GM23338 (cell line): ENCODE measurements around the gene STAT3. TPM values are rescaled to one million over a fixed set of nuclear protein-coding genes. Genes with fewer than 3 reads are reported as not detected.

Source experiments
- ATAC-seq: fragments of 200-7000 bp; cut with Tn5 transposase; 3 replicates; pipeline ENCODE4 v1.9.1; 2020
- DNase-seq: peaks from one replicate; pipeline ENCODE4 v3.0.0-alpha.2; 2015; ENCODE audit warnings: low spot score
- H2AFZ ChIP-seq: fragments of 200-600 bp; sonication (generic); 2 replicates; pipeline ENCODE4 v1.8.0; 2016; ENCODE audit warnings: antibody characterized with exemption, mild to moderate bottlenecking, moderate library complexity
- H3F3A ChIP-seq: fragments of 200-600 bp; sonication (generic); replicated peaks from 2 replicates; pipeline ENCODE4 v1.8.0; 2017; ENCODE audit warnings: antibody characterized with exemption, mixed run types, low read depth
- H3K27ac ChIP-seq: fragments of 200-600 bp; sonication (generic); 2 replicates; pipeline ENCODE4 v1.6.1; 2016; ENCODE audit warnings: low read depth
- H3K27me3 ChIP-seq: fragments of 200-600 bp; sonication (generic); 2 replicates; pipeline ENCODE4 v1.8.0; 2016; ENCODE audit warnings: mild to moderate bottlenecking, mixed run types, moderate library complexity; ENCODE audit not compliant: insufficient read depth
- H3K36me3 ChIP-seq: fragments of 200-600 bp; sonication (generic); 2 replicates; pipeline ENCODE4 v1.8.0; 2016; ENCODE audit warnings: mild to moderate bottlenecking; ENCODE audit not compliant: insufficient read depth
- H3K4me1 ChIP-seq: fragments of 200-600 bp; sonication (generic); 2 replicates; pipeline ENCODE4 v1.8.0; 2016; ENCODE audit warnings: mild to moderate bottlenecking, moderate library complexity; ENCODE audit not compliant: insufficient read depth
- H3K4me2 ChIP-seq: fragments of 200-600 bp; sonication (generic); 2 replicates; pipeline ENCODE4 v1.7.1; 2017; ENCODE audit warnings: mixed run types
- H3K4me3 ChIP-seq: fragments of 200-600 bp; sonication (generic); 2 replicates; pipeline ENCODE4 v1.6.1; 2016; ENCODE audit warnings: mixed run types
- H3K79me2 ChIP-seq: fragments of 200-600 bp; sonication (generic); replicated peaks from 2 replicates; pipeline ENCODE4 v1.8.0; 2017; ENCODE audit warnings: mild to moderate bottlenecking; ENCODE audit not compliant: insufficient read depth
- H3K9me2 ChIP-seq: fragments of 200-600 bp; sonication (generic); 2 replicates; pipeline ENCODE4 v1.8.0; 2017; ENCODE audit not compliant: insufficient read depth
- H4K20me1 ChIP-seq: fragments of 200-600 bp; sonication (generic); replicated peaks from 2 replicates; pipeline ENCODE4 v1.8.0; 2017; ENCODE audit warnings: mild to moderate bottlenecking; ENCODE audit not compliant: insufficient read depth
- H3K27ac Mint-ChIP-seq: 2 replicates; pipeline ENCODE4 v1.8.0; 2020; ENCODE audit warnings: inconsistent platforms, mild to moderate bottlenecking, moderate library complexity, mixed read lengths
- H3K27me3 Mint-ChIP-seq: 3 replicates; pipeline ENCODE4 v1.8.0; 2022; ENCODE audit warnings: low read depth, mild to moderate bottlenecking, moderate library complexity, mixed read lengths, inconsistent platforms; ENCODE audit not compliant: insufficient read depth, poor library complexity
- H3K36me3 Mint-ChIP-seq: 3 replicates; pipeline ENCODE4 v1.8.0; 2021; ENCODE audit warnings: low read depth, mild to moderate bottlenecking, inconsistent platforms, moderate library complexity, mixed read lengths
- H3K4me1 Mint-ChIP-seq: 3 replicates; pipeline ENCODE4 v1.8.0; 2020; ENCODE audit warnings: mild to moderate bottlenecking, inconsistent platforms, mixed read lengths
- H3K4me3 Mint-ChIP-seq: 3 replicates; pipeline ENCODE4 v1.8.0; 2021; ENCODE audit warnings: moderate library complexity, mild to moderate bottlenecking, inconsistent platforms, mixed read lengths
- H3K9me3 Mint-ChIP-seq: 3 replicates; pipeline ENCODE4 v1.8.0; 2020; ENCODE audit warnings: moderate library complexity, mild to moderate bottlenecking, inconsistent platforms, mixed read lengths
- CREB1 ChIP-seq: fragments of 250-450 bp; sonication (Bioruptor Pico); IDR thresholded peaks from 2 replicates; pipeline ENCODE4 v1.5.0; 2020; ENCODE audit warnings: low read depth, mild to moderate bottlenecking, moderate library complexity
- EZH2 ChIP-seq: fragments of 200-600 bp; sonication (generic); IDR thresholded peaks from one replicate; pipeline ENCODE4 v1.8.0; 2017; ENCODE audit warnings: antibody characterized with exemption, mild to moderate bottlenecking, low read depth; ENCODE audit not compliant: unreplicated experiment
- EZH2phosphoT487 ChIP-seq: fragments of 200-600 bp; sonication (generic); IDR thresholded peaks from one replicate; pipeline ENCODE4 v1.8.1; 2018; ENCODE audit warnings: antibody characterized with exemption; ENCODE audit not compliant: unreplicated experiment
- JUNB ChIP-seq: IDR thresholded peaks from one replicate; pipeline ENCODE4 v1.6.1; 2016; ENCODE audit warnings: antibody characterized with exemption; ENCODE audit not compliant: unreplicated experiment
- NANOG ChIP-seq: IDR thresholded peaks from 2 replicates; pipeline ENCODE4 v1.6.1; 2016; ENCODE audit warnings: antibody characterized with exemption, borderline replicate concordance
- POLR2AphosphoS5 ChIP-seq: IDR thresholded peaks from 2 replicates; pipeline ENCODE4 v1.6.1; 2016; ENCODE audit warnings: antibody characterized with exemption, low read depth
- REST ChIP-seq: IDR thresholded peaks from one replicate; pipeline ENCODE4 v1.6.1; 2018; ENCODE audit warnings: antibody characterized with exemption; ENCODE audit not compliant: unreplicated experiment
- STAT1 ChIP-seq: IDR thresholded peaks from one replicate; pipeline ENCODE4 v1.6.1; 2016; ENCODE audit warnings: antibody characterized with exemption; ENCODE audit not compliant: unreplicated experiment
- ZNF114 ChIP-seq: fragments of 250-450 bp; sonication (Bioruptor Pico); IDR thresholded peaks from 2 replicates; pipeline ENCODE4 v1.5.0; 2020; ENCODE audit warnings: mild to moderate bottlenecking, moderate library complexity
- polyA plus RNA-seq: library from polyadenylated mRNA; unstranded; fragments of >200 nt; fragmentation: Nextera tagmentation; extraction: Ambion mirVana; gene quantifications from 2 replicates; pipeline ENCODE4 v1.2.1, GENCODE V29; 2016
- total RNA-seq: library from RNA; depleted of rRNA; stranded (reverse); fragments of >200 nt; shearing (Covaris generic); gene quantifications from 2 replicates; pipeline ENCODE4 v1.2.3, GENCODE V29; 2014
- TF ChIP-seq, protein P1 (sequence below): IDR thresholded peaks from 2 replicates; pipeline ENCODE4 v1.6.1; 2016; ENCODE audit warnings: antibody characterized with exemption
- TF ChIP-seq, protein P2 (sequence below), 2 experiments: fragments of 200-600 bp in 1 of 2; sonication (generic) in 1 of 2; conservative IDR thresholded peaks; 2 replicates each; pipeline versions ENCODE4 v1.5.1 to v1.6.1; 2016 to 2017; ENCODE audit warnings: antibody characterized with exemption in 2 of 2, low read depth in 2 of 2, mild to moderate bottlenecking in 2 of 2, moderate library complexity in 1 of 2

STAT3 gene
- total and polyA plus RNA-seq, 2 experiments from 2014 or later, result 49.5 to 78.0 TPM

GRCh38 chr17:42381898-42382297, 6.3 kb downstream of the STAT3 start (continued):
- no peak for TF ChIP-seq JUNB

GRCh38 chr17:42380935-42381334, 7.3 kb downstream of the STAT3 start:
- H3K4me1 ChIP-seq, result peaks cover 25% of the 10 kb centered on the region
- no peak overlapping the region for H3K4me2 ChIP-seq
- ATAC-seq (no peak), DNase-seq (no peak)
- H3K36me3 ChIP-seq, result no peaks in the 10 kb centered on the region
- no peak overlapping the region for H3K4me3 ChIP-seq
- Mint-ChIP-seq H3K36me3 (peaks cover 16% of the 10 kb centered on the region; the same call in 2 of the 3 replicates), H3K27me3 (no peaks in the 10 kb centered on the region), H3K27ac (peak overlapping the region; percentile 33; the same call in 1 of the 2 replicates), H3K4me3 (no peak overlapping the region), H3K4me1 (peaks cover 34% of the 10 kb centered on the region), H3K9me3 (no peaks in the 10 kb centered on the region)
- H4K20me1 ChIP-seq, result peaks cover 31% of the 10 kb centered on the region; the same call in 1 of the 2 replicates
- H3K79me2 ChIP-seq, result peaks cover 96% of the 10 kb centered on the region
- H3F3A ChIP-seq, result no peaks in the 10 kb centered on the region
- H3K27me3 ChIP-seq, result no peaks in the 10 kb centered on the region
- H2AFZ ChIP-seq, result no peak overlapping the region
- no peak for TF ChIP-seq JUNB
- no peaks in the 10 kb centered on the region for H3K9me2 ChIP-seq
- no peak overlapping the region for H3K27ac ChIP-seq

DNA sequence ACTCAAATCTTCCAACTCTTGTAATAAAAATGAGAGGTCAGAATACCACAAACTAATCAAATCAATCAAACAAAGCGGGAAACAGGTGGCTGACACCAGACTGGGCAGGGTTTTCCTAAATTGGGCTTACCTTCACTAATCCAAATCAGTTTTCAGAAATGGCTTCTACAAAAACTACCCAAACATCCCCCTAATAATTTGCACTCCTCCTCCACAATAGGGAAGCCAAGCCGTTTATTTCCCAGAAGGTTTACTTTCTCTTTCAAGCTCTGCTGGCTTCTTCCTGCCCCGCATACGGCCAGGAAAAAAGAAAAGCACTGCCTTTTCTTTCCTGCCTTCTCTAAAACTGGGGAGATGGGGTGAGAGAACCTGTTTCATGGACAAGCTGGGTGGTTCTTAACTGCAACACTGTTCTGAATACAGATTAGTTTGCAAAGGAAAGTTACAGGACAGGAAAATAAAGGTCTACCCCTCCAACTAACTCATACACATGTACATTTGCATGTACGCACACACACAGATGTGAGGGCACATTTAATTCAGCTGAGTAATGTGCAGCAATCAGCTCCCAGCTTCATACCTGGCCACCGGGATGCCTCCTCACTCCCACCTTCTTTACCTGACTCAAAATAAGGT, 9.2 kb downstream of the STAT3 start:
- Histone ChIP-seq H3K4me3 (no peak overlapping the region), H3K36me3 (no peaks in the 10 kb centered on the region), H3K27ac (peak overlapping the region; percentile 62), H2AFZ (no peak overlapping the region), H3K27me3 (no peaks in the 10 kb centered on the region), H4K20me1 (peaks cover 27% of the 10 kb centered on the region; the same call in 1 of the 2 replicates), H3K4me2 (peak overlapping the region; percentile 30), H3K79me2 (peaks cover 96% of the 10 kb centered on the region), H3K4me1 (peaks cover 33% of the 10 kb centered on the region), H3F3A (no peaks in the 10 kb centered on the region), H3K9me2 (no peaks in the 10 kb centered on the region)
- Mint-ChIP-seq H3K4me3 (peak overlapping the region; percentile 31; the same call in 2 of the 3 replicates), H3K9me3 (no peaks in the 10 kb centered on the region), H3K4me1 (peaks cover 42% of the 10 kb centered on the region), H3K36me3 (peaks cover 14% of the 10 kb centered on the region; the same call in 2 of the 3 replicates), H3K27me3 (no peaks in the 10 kb centered on the region), H3K27ac (peak overlapping the region; percentile 95)
- DNase-seq (peak; percentile 52), ATAC-seq (peak; percentile 56)
- TF ChIP-seq EZH2phosphoT487 (no peak), CREB1 (no peak), ZNF114 (CRISPR knock-in tag) (no peak), REST (no peak), NANOG (no peak), POLR2AphosphoS5 (no peak), EZH2 (no peak), STAT1 (no peak)
- TF ChIP-seq, protein P1, sequence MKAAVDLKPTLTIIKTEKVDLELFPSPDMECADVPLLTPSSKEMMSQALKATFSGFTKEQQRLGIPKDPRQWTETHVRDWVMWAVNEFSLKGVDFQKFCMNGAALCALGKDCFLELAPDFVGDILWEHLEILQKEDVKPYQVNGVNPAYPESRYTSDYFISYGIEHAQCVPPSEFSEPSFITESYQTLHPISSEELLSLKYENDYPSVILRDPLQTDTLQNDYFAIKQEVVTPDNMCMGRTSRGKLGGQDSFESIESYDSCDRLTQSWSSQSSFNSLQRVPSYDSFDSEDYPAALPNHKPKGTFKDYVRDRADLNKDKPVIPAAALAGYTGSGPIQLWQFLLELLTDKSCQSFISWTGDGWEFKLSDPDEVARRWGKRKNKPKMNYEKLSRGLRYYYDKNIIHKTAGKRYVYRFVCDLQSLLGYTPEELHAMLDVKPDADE, result no peak
- TF ChIP-seq, protein P2, sequence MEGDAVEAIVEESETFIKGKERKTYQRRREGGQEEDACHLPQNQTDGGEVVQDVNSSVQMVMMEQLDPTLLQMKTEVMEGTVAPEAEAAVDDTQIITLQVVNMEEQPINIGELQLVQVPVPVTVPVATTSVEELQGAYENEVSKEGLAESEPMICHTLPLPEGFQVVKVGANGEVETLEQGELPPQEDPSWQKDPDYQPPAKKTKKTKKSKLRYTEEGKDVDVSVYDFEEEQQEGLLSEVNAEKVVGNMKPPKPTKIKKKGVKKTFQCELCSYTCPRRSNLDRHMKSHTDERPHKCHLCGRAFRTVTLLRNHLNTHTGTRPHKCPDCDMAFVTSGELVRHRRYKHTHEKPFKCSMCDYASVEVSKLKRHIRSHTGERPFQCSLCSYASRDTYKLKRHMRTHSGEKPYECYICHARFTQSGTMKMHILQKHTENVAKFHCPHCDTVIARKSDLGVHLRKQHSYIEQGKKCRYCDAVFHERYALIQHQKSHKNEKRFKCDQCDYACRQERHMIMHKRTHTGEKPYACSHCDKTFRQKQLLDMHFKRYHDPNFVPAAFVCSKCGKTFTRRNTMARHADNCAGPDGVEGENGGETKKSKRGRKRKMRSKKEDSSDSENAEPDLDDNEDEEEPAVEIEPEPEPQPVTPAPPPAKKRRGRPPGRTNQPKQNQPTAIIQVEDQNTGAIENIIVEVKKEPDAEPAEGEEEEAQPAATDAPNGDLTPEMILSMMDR (conservative IDR thresholded peaks at IDR 0.05; ENCODE audit: low read depth in 2 of 2), result no peak
